Mesendoderm (in vitro differentiated cells): ENCODE results near the gene HS6ST1.

Experiments
- DNase-seq: peaks from one replicate; pipeline ENCODE4 v3.0.0; 2013
- H2AK5ac ChIP-seq: 2 replicates; pipeline ENCODE4 v1.6.1; 2013; ENCODE audit warnings: low read length, inconsistent platforms
- H2BK120ac ChIP-seq: 2 replicates; pipeline ENCODE4 v1.6.1; 2013; ENCODE audit warnings: low read depth, mild to moderate bottlenecking, low read length, moderate library complexity, mixed read lengths
- H2BK15ac ChIP-seq: replicated peaks from 2 replicates; pipeline ENCODE4 v1.6.1; 2013; ENCODE audit warnings: low read depth, mild to moderate bottlenecking, moderate library complexity
- H2BK5ac ChIP-seq: 2 replicates; pipeline ENCODE4 v1.6.1; 2013; ENCODE audit warnings: low read length, inconsistent platforms
- H3K18ac ChIP-seq: 2 replicates; pipeline ENCODE4 v1.6.1; 2013; ENCODE audit warnings: mild to moderate bottlenecking, low read length, mixed read lengths
- H3K23ac ChIP-seq: one replicate; pipeline ENCODE4 v1.6.1; 2013; ENCODE audit warnings: low read length
- H3K27ac ChIP-seq: 2 replicates; pipeline ENCODE4 v1.5.1; 2013; ENCODE audit warnings: low read depth, mild to moderate bottlenecking, inconsistent platforms, low read length, moderate library complexity
- H3K27me3 ChIP-seq: 2 replicates; pipeline ENCODE4 v1.6.1; 2013; ENCODE audit warnings: low read length, control low read depth, mild to moderate bottlenecking, inconsistent platforms; ENCODE audit not compliant: insufficient read depth, poor library complexity
- H3K36me3 ChIP-seq: 2 replicates; pipeline ENCODE4 v1.6.1; 2013; ENCODE audit warnings: low read length, inconsistent platforms; ENCODE audit not compliant: control insufficient read depth, insufficient read depth
- H3K4ac ChIP-seq: one replicate; pipeline ENCODE4 v1.6.1; 2013; ENCODE audit warnings: low read depth, mild to moderate bottlenecking, low read length, moderate library complexity
- H3K4me1 ChIP-seq: 2 replicates; pipeline ENCODE4 v1.6.1; 2013; ENCODE audit warnings: low read depth, low read length, inconsistent platforms; ENCODE audit not compliant: control insufficient read depth
- H3K4me2 ChIP-seq: 2 replicates; pipeline ENCODE4 v1.6.1; 2013; ENCODE audit warnings: low read length
- H3K4me3 ChIP-seq: 2 replicates; pipeline ENCODE4 v1.5.1; 2013; ENCODE audit warnings: mild to moderate bottlenecking, low read length
- H3K56ac ChIP-seq: one replicate; pipeline ENCODE4 v1.6.1; 2013; ENCODE audit warnings: low read length
- H3K79me1 ChIP-seq: 2 replicates; pipeline ENCODE4 v1.6.1; 2013; ENCODE audit warnings: low read length, inconsistent platforms
- H3K79me2 ChIP-seq: 2 replicates; pipeline ENCODE4 v1.6.1; 2013; ENCODE audit warnings: mild to moderate bottlenecking, low read length; ENCODE audit not compliant: control insufficient read depth, insufficient read depth
- H3K9ac ChIP-seq: 2 replicates; pipeline ENCODE4 v1.6.1; 2013; ENCODE audit warnings: low read length, inconsistent platforms
- H4K5ac ChIP-seq: one replicate; pipeline ENCODE4 v1.6.1; 2013; ENCODE audit warnings: low read length
- H4K8ac ChIP-seq: one replicate; pipeline ENCODE4 v1.6.1; 2013; ENCODE audit warnings: low read depth, mild to moderate bottlenecking, control low read depth, low read length, moderate library complexity
- WGBS: extraction: QIAGEN DNeasy Blood & Tissue Kit; methylation state at CpG from one replicate; pipeline ENCODE4 v1.1.7; 2013; ENCODE audit warnings: low lambda C conversion rate, missing lambda C conversion rate; ENCODE audit not compliant: insufficient coverage; ENCODE audit errors: extremely low coverage; 5-methylcytosine and 5-hydroxymethylcytosine counted together

HS6ST1 gene

GRCh38 chr2:128308284-128308731 is 10.4 kb downstream of the HS6ST1 start:
- no peak overlapping the region for H3K4ac ChIP-seq
- H3K79me2 ChIP-seq, result peaks cover 100% of the 10 kb centered on the region
- H3K4me2 ChIP-seq, result no peak overlapping the region
- H4K8ac ChIP-seq, result no peak overlapping the region
- no peak for DNase-seq
- no CpG with 5 or more reads among the region's 5 CpGs for WGBS
- peaks cover 1% of the 10 kb centered on the region for H3K36me3 ChIP-seq
- H2BK15ac ChIP-seq, result no peak overlapping the region
- H2AK5ac ChIP-seq, result no peak overlapping the region
- no peak overlapping the region for H3K56ac ChIP-seq
- no peak overlapping the region for H3K18ac ChIP-seq
- H3K79me1 ChIP-seq, result peaks cover 77% of the 10 kb centered on the region
- no peak overlapping the region for H3K23ac ChIP-seq
- H3K9ac ChIP-seq, result no peak overlapping the region
- H2BK5ac ChIP-seq, result no peak overlapping the region
- H3K4me3 ChIP-seq, result no peak overlapping the region
- no peaks in the 10 kb centered on the region for H3K27me3 ChIP-seq
- H4K5ac ChIP-seq, result no peak overlapping the region
- no peak overlapping the region for H3K27ac ChIP-seq
- H2BK120ac ChIP-seq, result no peak overlapping the region
- peaks cover 11% of the 10 kb centered on the region for H3K4me1 ChIP-seq

GRCh38 chr2:128307595-128307994 is 11.1 kb downstream of the HS6ST1 start:
- peaks cover 11% of the 10 kb centered on the region for H3K4me1 ChIP-seq
- H3K79me1 ChIP-seq, result peaks cover 80% of the 10 kb centered on the region
- no peak overlapping the region for H3K4me2 ChIP-seq
- H3K18ac ChIP-seq, result no peak overlapping the region
- H2AK5ac ChIP-seq, result no peak overlapping the region
- no peak for DNase-seq
- H3K79me2 ChIP-seq, result peaks cover 100% of the 10 kb centered on the region
- no CpG with 5 or more reads among the region's 12 CpGs for WGBS
- H2BK15ac ChIP-seq, result no peak overlapping the region
- H2BK120ac ChIP-seq, result no peak overlapping the region
- no peak overlapping the region for H3K4me3 ChIP-seq
- H3K36me3 ChIP-seq, result peaks cover 1% of the 10 kb centered on the region
- H3K27me3 ChIP-seq, result no peaks in the 10 kb centered on the region
- no peak overlapping the region for H3K23ac ChIP-seq
- H3K56ac ChIP-seq, result no peak overlapping the region
- H2BK5ac ChIP-seq, result no peak overlapping the region
- H3K9ac ChIP-seq, result no peak overlapping the region
- H3K27ac ChIP-seq, result no peak overlapping the region
- H4K8ac ChIP-seq, result no peak overlapping the region
- H3K4ac ChIP-seq, result no peak overlapping the region
- no peak overlapping the region for H4K5ac ChIP-seq

GRCh38 chr2:128306931-128307460 is 11.7 kb downstream of the HS6ST1 start:
- Histone ChIP-seq H3K4me3 (no peak overlapping the region), H3K23ac (no peak overlapping the region), H2BK120ac (no peak overlapping the region), H3K56ac (no peak overlapping the region), H2AK5ac (no peak overlapping the region), H3K9ac (no peak overlapping the region), H2BK15ac (no peak overlapping the region), H3K79me2 (peaks cover 100% of the 10 kb centered on the region), H3K27me3 (no peaks in the 10 kb centered on the region), H3K4ac (no peak overlapping the region), H4K5ac (no peak overlapping the region), H3K4me1 (peaks cover 11% of the 10 kb centered on the region), H3K18ac (no peak overlapping the region), H3K4me2 (no peak overlapping the region), H3K36me3 (peaks cover 1% of the 10 kb centered on the region), H2BK5ac (no peak overlapping the region), H3K27ac (no peak overlapping the region), H3K79me1 (peaks cover 80% of the 10 kb centered on the region), H4K8ac (no peak overlapping the region)
- no CpG with 5 or more reads among the region's 11 CpGs for WGBS
- DNase-seq, result no peak

GRCh38 chr2:128306081-128306930 is 12.4 kb downstream of the HS6ST1 start:
- Histone ChIP-seq H3K4ac (no peak overlapping the region), H3K4me1 (peaks cover 11% of the 10 kb centered on the region), H2BK15ac (no peak overlapping the region), H2AK5ac (no peak overlapping the region), H3K9ac (peak overlapping the region; percentile 47), H3K79me1 (peaks cover 80% of the 10 kb centered on the region), H4K5ac (no peak overlapping the region), H2BK120ac (no peak overlapping the region), H3K4me3 (no peak overlapping the region), H3K27ac (no peak overlapping the region), H2BK5ac (no peak overlapping the region), H3K56ac (peak overlapping the region; percentile 73), H3K4me2 (no peak overlapping the region), H3K36me3 (peaks cover 1% of the 10 kb centered on the region), H4K8ac (no peak overlapping the region), H3K27me3 (no peaks in the 10 kb centered on the region), H3K23ac (peak overlapping the region; percentile 35), H3K18ac (no peak overlapping the region), H3K79me2 (peaks cover 100% of the 10 kb centered on the region)
- WGBS, result no CpG with 5 or more reads among the region's 24 CpGs
- peak; percentile 73 for DNase-seq

- Histone ChIP-seq H2BK5ac (no peak overlapping the region), H2AK5ac (no peak overlapping the region), H2BK15ac (no peak overlapping the region), H3K79me1 (peaks cover 81% of the 10 kb centered on the region), H3K27ac (no peak overlapping the region), H3K23ac (no peak overlapping the region), H2BK120ac (no peak overlapping the region), H3K36me3 (peaks cover 1% of the 10 kb centered on the region), H4K5ac (no peak overlapping the region), H3K79me2 (peaks cover 99% of the 10 kb centered on the region), H3K56ac (peak overlapping the region; percentile 56), H3K4me3 (no peak overlapping the region), H3K18ac (no peak overlapping the region), H3K4me1 (peaks cover 11% of the 10 kb centered on the region), H4K8ac (no peak overlapping the region), H3K4ac (no peak overlapping the region), H3K9ac (peak overlapping the region; percentile 47), H3K4me2 (no peak overlapping the region), H3K27me3 (no peaks in the 10 kb centered on the region)
- DNase-seq, result no peak
- WGBS, result no CpG with 5 or more reads among the region's 11 CpGs
Measured at GRCh38 chr2:128305555-128306080, 13.1 kb downstream of the HS6ST1 start.
